ENCODE measurements around the gene PALD1. TPM values are rescaled to one million over a fixed set of nuclear protein-coding genes. Genes with fewer than 3 reads are reported as not detected.

PALD1 gene
- total RNA-seq, result 1 to 10 TPM in 4 of 6 experiments, under 1 TPM in 2; 0.81 to 2.9 (median 1.3) TPM
- long read RNA-seq, result 0 reads

DNA sequence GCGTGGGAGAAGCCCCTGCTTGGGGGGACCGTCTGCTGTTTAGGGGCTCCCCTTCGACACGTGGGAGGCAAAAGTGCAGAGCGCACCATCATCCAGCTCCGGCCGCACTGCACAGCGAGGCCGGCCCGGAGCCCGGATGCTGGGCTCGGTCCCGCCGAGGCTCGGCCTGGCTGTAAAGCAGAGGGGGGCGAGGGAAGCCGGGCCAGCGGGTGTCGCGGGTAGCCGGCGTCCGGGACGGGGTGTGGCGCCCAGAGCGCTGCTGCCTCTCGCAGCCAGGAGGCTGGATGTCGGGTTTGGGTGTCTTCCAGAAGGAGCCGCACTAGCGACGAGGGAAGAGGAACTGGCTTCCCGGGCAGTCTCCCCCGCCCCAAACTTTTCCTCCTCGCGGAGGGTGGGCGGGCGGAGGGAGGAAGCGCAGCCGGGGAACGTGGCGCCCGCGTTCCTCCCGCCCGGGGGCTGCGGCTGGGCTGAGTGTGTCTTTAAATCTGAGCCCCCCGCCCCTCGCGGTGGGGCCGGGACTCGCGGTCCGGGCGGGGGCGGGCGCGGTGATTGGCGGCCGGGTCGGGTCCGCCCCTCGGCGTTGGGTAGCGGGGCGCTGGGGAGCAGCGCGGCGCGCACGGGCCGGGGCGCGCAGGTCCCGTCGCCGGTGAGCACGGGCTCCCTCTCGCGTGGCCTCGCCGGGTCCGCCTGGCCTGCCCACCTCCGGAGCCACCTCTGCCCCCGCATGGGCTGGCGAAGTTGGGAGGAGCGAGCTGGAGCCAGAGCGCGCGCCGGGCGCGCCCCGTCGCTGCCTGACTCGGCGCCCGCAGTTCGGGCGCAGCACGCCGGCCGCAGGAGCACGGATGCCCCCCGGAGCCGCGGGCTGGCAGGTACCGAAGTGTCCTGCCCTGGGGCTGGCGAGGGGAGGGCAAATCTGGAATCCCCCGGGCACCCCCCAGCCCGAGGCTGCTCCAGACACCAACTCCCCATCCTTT, at the start of gene PALD1:
Gene PALD1, plus strand, starts transcription at position 577 of the 974 bp plus-strand sequence. CDS start 47,185 bp downstream, outside the sequence.
- TF ChIP-seq, protein P1, sequence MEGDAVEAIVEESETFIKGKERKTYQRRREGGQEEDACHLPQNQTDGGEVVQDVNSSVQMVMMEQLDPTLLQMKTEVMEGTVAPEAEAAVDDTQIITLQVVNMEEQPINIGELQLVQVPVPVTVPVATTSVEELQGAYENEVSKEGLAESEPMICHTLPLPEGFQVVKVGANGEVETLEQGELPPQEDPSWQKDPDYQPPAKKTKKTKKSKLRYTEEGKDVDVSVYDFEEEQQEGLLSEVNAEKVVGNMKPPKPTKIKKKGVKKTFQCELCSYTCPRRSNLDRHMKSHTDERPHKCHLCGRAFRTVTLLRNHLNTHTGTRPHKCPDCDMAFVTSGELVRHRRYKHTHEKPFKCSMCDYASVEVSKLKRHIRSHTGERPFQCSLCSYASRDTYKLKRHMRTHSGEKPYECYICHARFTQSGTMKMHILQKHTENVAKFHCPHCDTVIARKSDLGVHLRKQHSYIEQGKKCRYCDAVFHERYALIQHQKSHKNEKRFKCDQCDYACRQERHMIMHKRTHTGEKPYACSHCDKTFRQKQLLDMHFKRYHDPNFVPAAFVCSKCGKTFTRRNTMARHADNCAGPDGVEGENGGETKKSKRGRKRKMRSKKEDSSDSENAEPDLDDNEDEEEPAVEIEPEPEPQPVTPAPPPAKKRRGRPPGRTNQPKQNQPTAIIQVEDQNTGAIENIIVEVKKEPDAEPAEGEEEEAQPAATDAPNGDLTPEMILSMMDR (IDR thresholded peaks at IDR 0.05), result peak in 1 of 4 donors; percentile 12
- TF ChIP-seq POLR2A (IDR thresholded peaks at IDR 0.05), result peak; percentile 36
- Histone ChIP-seq H3K27me3 (no peaks in the 10 kb centered on the region), H3K4me1 (peaks cover 0 to 12% (median 0%) of the 10 kb centered on the region in 4 donors), H3K27ac (peak within 1 kb of the TSS in 2 of 3 donors; percentile 40 to 51), H3K9me3 (no peaks in the 10 kb centered on the region), H3K4me3 (peak within 1 kb of the TSS; percentile 38 to 51 (median 41)), H3K36me3 (no peaks in the 10 kb centered on the region)
- intact Hi-C loops (cut with DNase I), result no loop called here
- ATAC-seq, result peak; percentile 55 to 66 (median 65)
- peak; percentile 66 to 70 (median 68) for DNase-seq
- WGBS (ENCODE audit: insufficient coverage, low coverage, low lambda C conversion rate, missing lambda C conversion rate), result no CpG with 5 or more reads among the region's 110 CpGs

DNA sequence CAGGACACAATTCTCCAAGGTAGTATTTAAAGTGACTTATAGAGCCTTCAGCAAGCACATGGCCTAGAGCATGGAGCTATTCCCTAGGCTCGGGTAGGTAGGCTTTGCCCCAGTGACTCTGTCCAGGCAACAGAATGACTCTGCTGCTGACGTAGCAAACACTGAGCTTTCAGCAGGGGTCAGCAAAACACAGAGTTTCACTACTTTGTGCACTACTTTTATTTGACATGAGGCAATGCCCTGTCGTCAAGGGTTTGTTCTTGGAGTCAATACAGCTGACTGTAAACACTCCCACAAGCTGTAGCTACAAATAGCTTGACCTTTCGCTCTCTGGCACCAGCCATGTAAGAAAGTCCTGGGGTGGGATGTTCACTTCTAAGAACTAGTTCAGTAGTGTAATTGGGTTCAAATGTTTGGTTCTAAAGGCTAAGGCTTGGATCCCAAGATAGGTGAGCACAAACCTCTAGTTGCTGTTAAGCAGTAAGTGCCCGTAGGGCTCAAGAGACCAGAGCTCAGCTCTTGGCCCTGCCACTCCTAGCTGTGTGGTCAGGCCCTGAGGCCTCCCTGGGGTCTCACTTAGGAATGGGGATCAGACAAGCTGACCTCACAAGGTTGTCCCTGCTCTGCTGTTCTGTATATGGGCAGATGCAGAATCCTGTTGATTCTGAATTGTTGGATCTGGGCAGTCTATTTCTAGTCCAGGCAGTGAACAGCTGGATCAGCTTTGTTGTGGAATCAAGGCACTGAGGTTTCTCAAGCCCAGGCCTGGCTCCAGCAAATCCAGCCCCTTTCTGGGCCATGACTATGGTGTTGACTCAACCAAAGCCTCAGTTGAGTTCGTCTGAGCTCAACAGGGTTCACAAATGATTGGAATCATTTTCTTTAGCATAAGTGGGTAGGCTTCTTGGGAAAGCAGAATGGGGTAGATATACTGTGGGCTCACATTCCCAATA, 47.8 kb upstream of the PALD1 start:
- Histone ChIP-seq H3K4me1 (peaks cover 0 to 23% (median 9%) of the 10 kb centered on the region in 4 donors), H3K4me3 (no peak overlapping the region), H3K36me3 (peaks cover 0 to 28% (median 8%) of the 10 kb centered on the region in 4 donors), H3K27me3 (no peaks in the 10 kb centered on the region), H3K27ac (peak overlapping the region in 2 of 3 donors; percentile 37 to 64), H3K9me3 (no peaks in the 10 kb centered on the region)
- ATAC-seq (peak; percentile 86 to 96 (median 96)), DNase-seq (peak; percentile 49 to 84 (median 80))
- 21% methylated on average over 5 of the region's 6 CpGs for WGBS (ENCODE audit: insufficient coverage, low coverage, low lambda C conversion rate, missing lambda C conversion rate)
- TF ChIP-seq, protein P1 (IDR thresholded peaks at IDR 0.05), result peak in 3 of 4 donors; percentile 19 to 42 (median 29)
- TF ChIP-seq POLR2A (IDR thresholded peaks at IDR 0.05), result no peak
- intact Hi-C loops (cut with DNase I), result no loop called here

DNA sequence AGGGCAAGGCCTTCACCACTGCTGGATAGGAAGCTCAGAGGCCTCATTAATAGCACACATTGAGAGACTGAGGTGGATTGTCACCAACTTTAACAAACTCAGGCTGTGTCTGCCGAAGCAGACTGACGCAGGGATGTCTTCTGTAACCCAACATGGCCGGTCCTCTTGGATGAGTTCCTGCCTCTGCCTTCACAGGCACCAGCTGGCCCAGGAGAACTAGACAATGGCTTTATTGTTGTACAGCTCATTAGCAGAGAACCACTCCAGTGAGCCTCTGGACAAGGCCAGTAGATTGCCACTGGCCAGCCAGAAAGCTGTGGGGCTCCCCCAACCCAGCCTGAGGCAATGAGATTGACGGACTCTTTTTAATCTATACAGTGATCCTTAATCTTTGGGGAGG, 46.5 kb upstream of the PALD1 start:
- peaks cover 0 to 18% (median 4%) of the 10 kb centered on the region in 4 donors for H3K36me3 ChIP-seq
- no peak overlapping the region for H3K4me3 ChIP-seq
- peaks cover 0 to 23% (median 9%) of the 10 kb centered on the region in 4 donors for H3K4me1 ChIP-seq
- no peak overlapping the region for H3K27ac ChIP-seq
- no CpG with 5 or more reads among the region's 4 CpGs for WGBS (ENCODE audit: insufficient coverage, low coverage, low lambda C conversion rate, missing lambda C conversion rate)
- no peak for TF ChIP-seq POLR2A (IDR thresholded peaks at IDR 0.05)
- TF ChIP-seq, protein P1 (IDR thresholded peaks at IDR 0.05), result no peak
- ATAC-seq (no peak), DNase-seq (no peak)
- H3K27me3 ChIP-seq, result no peaks in the 10 kb centered on the region
- intact Hi-C loops (cut with DNase I), result no loop called here
- H3K9me3 ChIP-seq, result no peaks in the 10 kb centered on the region

Data from right lobe of liver (tissue), 6 donors.